Epithelial cell of proximal tubule (primary cell): Measurements from ENCODE around the gene LEMD2. TPM values are rescaled to one million over a fixed set of nuclear protein-coding genes. Genes with fewer than 3 reads are reported as not detected.

Source experiments
- DNase-seq: peaks from one replicate; pipeline ENCODE4 v3.0.0-alpha.2; 2011; ENCODE audit warnings: low read depth
- H3K4me3 ChIP-seq: 2 replicates; pipeline ENCODE4 v1.5.1; 2011; ENCODE audit warnings: low read depth, mild to moderate bottlenecking, low read length
- CTCF ChIP-seq: conservative IDR thresholded peaks from 2 replicates; pipeline ENCODE4 v1.5.1; 2012; ENCODE audit warnings: low read depth, mild to moderate bottlenecking, low read length
- total RNA-seq: library from RNA; depleted of rRNA; stranded (reverse); fragments of >200 nt; gene quantifications from 2 replicates; pipeline ENCODE4 v1.2.3, GENCODE V29; 2015

Gene LEMD2
- total RNA-seq, 1 donor from 2014 or later, result 42.0 TPM

- TF ChIP-seq CTCF, result no peak
- no peak for DNase-seq
- H3K4me3 ChIP-seq, result no peak overlapping the region
Observed at GRCh38 chr6:33756211-33756954, 32.5 kb downstream of the LEMD2 start.

GRCh38 chr6:33755070-33755869 lies 33.7 kb downstream of the LEMD2 start:
- DNase-seq, result no peak
- no peak overlapping the region for H3K4me3 ChIP-seq
- TF ChIP-seq CTCF, result no peak

- no peak for DNase-seq
- no peak for TF ChIP-seq CTCF
- H3K4me3 ChIP-seq, result no peak overlapping the region
Observed at GRCh38 chr6:33754222-33754621, 34.7 kb downstream of the LEMD2 start.

- DNase-seq, result no peak
Observed at GRCh38 chr6:33752646-33753015, 36.3 kb downstream of the LEMD2 start.

GRCh38 chr6:33751771-33752645 lies 36.9 kb downstream of the LEMD2 start:
- no peak for DNase-seq
- no peak for TF ChIP-seq CTCF
- H3K4me3 ChIP-seq, result no peak overlapping the region

More at GRCh38 chr6:33752646-33753015, 36.3 kb downstream of the LEMD2 start:
- TF ChIP-seq CTCF, result no peak
- no peak overlapping the region for H3K4me3 ChIP-seq

GRCh38 chr6:33750244-33750991 lies 38.5 kb downstream of the LEMD2 start:
- no peak for TF ChIP-seq CTCF
- DNase-seq, result no peak
- H3K4me3 ChIP-seq, result no peak overlapping the region
